Measurements from ENCODE around the gene TOMM20L. TPM values are rescaled to one million over a fixed set of nuclear protein-coding genes. Genes with fewer than 3 reads are reported as not detected.

TOMM20L gene
- total and polyA plus RNA-seq, 9 of the 15 experiments (the other 6 are each of a cell fraction or from before 2014, with no cell fraction given): not detected

- peak; percentile 42; the same call in 1 of the 2 replicates for TF ChIP-seq MXI1 (IDR thresholded peaks at IDR 0.05; ENCODE audit: low read depth, low read length)
- TF ChIP-seq DNMT1 (IDR thresholded peaks at IDR 0.05): no peak
- TF ChIP-seq LARP7 (IDR thresholded peaks at IDR 0.05): no peak
- TF ChIP-seq BRD4 (IDR thresholded peaks at IDR 0.05): no peak
- TF ChIP-seq GABPA (tag; conservative IDR thresholded peaks at IDR 0.05; ENCODE audit: low read depth): peak; percentile 90
- no peak for TF ChIP-seq SAP30 (IDR thresholded peaks at IDR 0.05; ENCODE audit: borderline replicate concordance, insufficient read depth, low read depth, low read length, poor library complexity, severe bottlenecking)
- TF ChIP-seq ZNF668 (CRISPR knock-in tag; IDR thresholded peaks at IDR 0.05): no peak
- no peak for TF ChIP-seq GTF2B (IDR thresholded peaks at IDR 0.05; ENCODE audit: extremely low read depth, insufficient read length)
- peak; percentile 80 for TF ChIP-seq EGR1 (conservative IDR thresholded peaks at IDR 0.05)
- TF ChIP-seq MXD1 (CRISPR knock-in tag; IDR thresholded peaks at IDR 0.05; ENCODE audit: borderline replicate concordance, poor library complexity, severe bottlenecking): no peak
- TF ChIP-seq SUPT5H (IDR thresholded peaks at IDR 0.05): peak; percentile 72
- 0 out of 2 replicates have a peak, but pooled peaks have one; percentile 22 for TF ChIP-seq NR2C1 (IDR thresholded peaks at IDR 0.05)
- peak; percentile 41; the same call in 1 of the 2 replicates for TF ChIP-seq NR2C1 (tag; IDR thresholded peaks at IDR 0.05)
- TF ChIP-seq JUND (IDR thresholded peaks at IDR 0.05; ENCODE audit: borderline replicate concordance, low read depth, low read length): peak; percentile 59; the same call in 1 of the 2 replicates
- TF ChIP-seq JUND (tag; IDR thresholded peaks at IDR 0.05; ENCODE audit: borderline replicate concordance, low read depth, low read length): no peak
- TF ChIP-seq SMAD1 (IDR thresholded peaks at IDR 0.05; ENCODE audit: low read depth, low read length, partially characterized antibody): peak; percentile 51
- peak in 1 of 2 experiments; percentile 4; a peak in 2 of 4 replicates for TF ChIP-seq HDAC1 (IDR thresholded peaks at IDR 0.05)
- no peak for TF ChIP-seq NFXL1 (CRISPR knock-in tag; IDR thresholded peaks at IDR 0.05)
- peak; percentile 90 for TF ChIP-seq ADNP (tag; IDR thresholded peaks at IDR 0.05)
- TF ChIP-seq TBL1XR1 (IDR thresholded peaks at IDR 0.05; ENCODE audit: low read length in 2 of 2): peak in 1 of 2 experiments; percentile 31; a peak in 2 of 4 replicates
- no peak for TF ChIP-seq SMARCB1 (IDR thresholded peaks at IDR 0.05; ENCODE audit: insufficient read length, low read depth)
- TF ChIP-seq CBX1 (IDR thresholded peaks at IDR 0.05; ENCODE audit: low read depth): no peak
- peak in 1 of 2 experiments; percentile 74; a peak in 1 of 3 replicates for TF ChIP-seq CBX3 (IDR thresholded peaks at IDR 0.05; ENCODE audit: borderline replicate concordance in 1 of 2, low read length in 2 of 2)
- no peak for TF ChIP-seq ZNF277 (CRISPR knock-in tag; IDR thresholded peaks at IDR 0.05; ENCODE audit: borderline replicate concordance)
- no peak for TF ChIP-seq ZNF134 (CRISPR knock-in tag; conservative IDR thresholded peaks at IDR 0.05)
These were observed 31.8 kb downstream of the TOMM20L start, which contains the start of the genes KIAA0586 and TIMM9 (continued) for GRCh38 chr14:58427281-58428117.
